Parathyroid adenoma (tissue), 2 donors: ENCODE data around the gene AGAP1.

ENCODE experiments used
- H2AFZ ChIP-seq: fragments of 300-600 bp; sonication (generic); one replicate; pipeline ENCODE4 v1.7.0; 2017; ENCODE audit warnings: antibody characterized with exemption, mild to moderate bottlenecking
- H3K27ac ChIP-seq: fragments of 300-600 bp; sonication (generic); one replicate; pipeline ENCODE4 v1.7.0; 2017
- H3K27me3 ChIP-seq: fragments of 300-600 bp; sonication (generic); one replicate; pipeline ENCODE4 v1.7.0; 2017; ENCODE audit warnings: low read length; ENCODE audit not compliant: control insufficient read depth, insufficient read depth
- H3K36me3 ChIP-seq: fragments of 300-600 bp; sonication (generic); one replicate; pipeline ENCODE4 v1.7.0; 2017; ENCODE audit warnings: low read length; ENCODE audit not compliant: control insufficient read depth, insufficient read depth
- H3K4me1 ChIP-seq: fragments of 300-600 bp; sonication (generic); one replicate; pipeline ENCODE4 v1.7.0; 2017; ENCODE audit warnings: control low read depth
- H3K4me2 ChIP-seq: fragments of 300-600 bp; sonication (generic); one replicate; pipeline ENCODE4 v1.7.0; 2017; ENCODE audit warnings: low read length
- H3K4me3 ChIP-seq: fragments of 300-600 bp; sonication (generic); one replicate; pipeline ENCODE4 v1.7.0; 2017; ENCODE audit warnings: low read depth, low read length
- H3K79me2 ChIP-seq: fragments of 300-600 bp; sonication (generic); one replicate; pipeline ENCODE4 v1.7.0; 2017; ENCODE audit warnings: control low read depth
- H3K9ac ChIP-seq: fragments of 300-600 bp; sonication (generic); one replicate; pipeline ENCODE4 v1.7.0; 2017; ENCODE audit warnings: mild to moderate bottlenecking
- H3K9me3 ChIP-seq: fragments of 300-600 bp; sonication (generic); one replicate; pipeline ENCODE4 v1.7.0; 2017; ENCODE audit warnings: low read length; ENCODE audit not compliant: control insufficient read depth
- CTCF ChIP-seq: fragments of 300-600 bp; sonication (generic); IDR thresholded peaks from one replicate; pipeline ENCODE4 v1.7.0; 2017; ENCODE audit warnings: antibody characterized with exemption, mild to moderate bottlenecking
- donor health status: primary hyperparathyroidism.

AGAP1 gene

GRCh38 chr2:236172255-236173035 lies 678.6 kb downstream of the AGAP1 start:
- no peak overlapping the region for H3K4me2 ChIP-seq
- no peak for TF ChIP-seq CTCF
- H3K4me1 ChIP-seq, result no peaks in the 10 kb centered on the region
- H3K79me2 ChIP-seq, result no peaks in the 10 kb centered on the region
- peaks cover 22% of the 10 kb centered on the region for H3K27me3 ChIP-seq
- no peak overlapping the region for H3K4me3 ChIP-seq
- no peak overlapping the region for H3K9ac ChIP-seq
- H2AFZ ChIP-seq, result no peak overlapping the region
- H3K9me3 ChIP-seq, result no peaks in the 10 kb centered on the region
- no peaks in the 10 kb centered on the region for H3K36me3 ChIP-seq
- no peak overlapping the region for H3K27ac ChIP-seq

DNA sequence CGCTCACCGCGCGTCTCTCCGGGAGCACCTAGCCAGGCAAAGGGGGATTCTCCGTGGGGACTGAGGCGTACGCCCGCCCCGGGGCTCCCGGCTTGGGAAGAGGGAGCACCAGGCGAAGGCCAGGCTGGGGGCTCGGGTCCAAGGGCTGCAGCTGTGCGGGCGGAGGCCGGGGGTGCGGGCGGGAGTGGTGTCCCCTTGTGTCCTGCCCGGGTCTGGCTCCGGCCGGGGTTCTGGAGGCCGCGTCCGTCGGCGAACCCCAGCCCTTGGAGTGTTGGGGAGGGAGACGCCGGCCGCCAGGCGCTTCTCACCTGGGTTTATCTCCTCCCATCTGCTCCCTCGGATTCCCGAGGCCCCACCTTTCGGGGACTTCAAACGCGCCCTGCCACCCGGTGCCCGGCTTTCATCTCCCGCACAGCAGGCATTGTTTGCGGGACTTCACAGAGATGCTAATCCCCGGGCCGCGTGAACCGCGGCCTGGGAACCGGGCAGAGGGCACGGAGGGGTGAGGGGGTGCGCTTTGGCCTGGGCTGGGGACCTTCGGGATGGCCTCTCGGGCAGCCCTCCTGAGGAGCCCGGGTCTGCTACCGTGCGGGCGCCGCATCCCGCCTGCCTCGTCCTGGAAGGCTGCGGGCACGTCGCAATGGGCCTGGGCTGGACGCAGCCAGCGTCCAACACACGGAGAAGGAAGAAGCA lies 679.3 kb downstream of the AGAP1 start:
- no peak overlapping the region for H3K9ac ChIP-seq
- no peak overlapping the region for H3K4me3 ChIP-seq
- H3K9me3 ChIP-seq, result no peaks in the 10 kb centered on the region
- H2AFZ ChIP-seq, result no peak overlapping the region
- no peaks in the 10 kb centered on the region for H3K4me1 ChIP-seq
- H3K4me2 ChIP-seq, result no peak overlapping the region
- peaks cover 21% of the 10 kb centered on the region for H3K27me3 ChIP-seq
- H3K36me3 ChIP-seq, result no peaks in the 10 kb centered on the region
- no peak overlapping the region for H3K27ac ChIP-seq
- H3K79me2 ChIP-seq, result no peaks in the 10 kb centered on the region
- TF ChIP-seq CTCF, result no peak

- no peak overlapping the region for H3K9ac ChIP-seq
- no peak overlapping the region for H3K4me2 ChIP-seq
- no peak overlapping the region for H3K27ac ChIP-seq
- TF ChIP-seq CTCF, result no peak
- no peak overlapping the region for H3K4me3 ChIP-seq
- H3K79me2 ChIP-seq, result no peaks in the 10 kb centered on the region
- H3K4me1 ChIP-seq, result peaks cover 2% of the 10 kb centered on the region
- H2AFZ ChIP-seq, result no peak overlapping the region
- no peaks in the 10 kb centered on the region for H3K36me3 ChIP-seq
- H3K9me3 ChIP-seq, result no peaks in the 10 kb centered on the region
- peaks cover 20% of the 10 kb centered on the region for H3K27me3 ChIP-seq
Observed at GRCh38 chr2:236173729-236174607, 680.1 kb downstream of the AGAP1 start.

- no peaks in the 10 kb centered on the region for H3K36me3 ChIP-seq
- no peak for TF ChIP-seq CTCF
- H3K9me3 ChIP-seq, result no peaks in the 10 kb centered on the region
- H3K79me2 ChIP-seq, result no peaks in the 10 kb centered on the region
- H3K27ac ChIP-seq, result no peak overlapping the region
- H3K4me1 ChIP-seq, result peaks cover 2% of the 10 kb centered on the region
- H3K4me3 ChIP-seq, result no peak overlapping the region
- no peak overlapping the region for H3K9ac ChIP-seq
- H3K27me3 ChIP-seq, result peaks cover 25% of the 10 kb centered on the region
- H2AFZ ChIP-seq, result no peak overlapping the region
- no peak overlapping the region for H3K4me2 ChIP-seq
Observed at GRCh38 chr2:236175548-236176150, 681.8 kb downstream of the AGAP1 start.
